HG03565 (cell line): ENCODE data around the gene ARMC2.
"Not testable (repeated sequence)": the region's sequence is repeated elsewhere in the genome, so short reads cannot be mapped to it uniquely, and the experiment has no call there.

Experiments
- ATAC-seq: cut with Tn5 transposase; IDR thresholded peaks from one replicate; pipeline ENCODE4 v1.9.1; 2021; ENCODE audit warnings: mild to moderate bottlenecking, moderate library complexity; ENCODE audit not compliant: unreplicated experiment

Gene ARMC2

DNA sequence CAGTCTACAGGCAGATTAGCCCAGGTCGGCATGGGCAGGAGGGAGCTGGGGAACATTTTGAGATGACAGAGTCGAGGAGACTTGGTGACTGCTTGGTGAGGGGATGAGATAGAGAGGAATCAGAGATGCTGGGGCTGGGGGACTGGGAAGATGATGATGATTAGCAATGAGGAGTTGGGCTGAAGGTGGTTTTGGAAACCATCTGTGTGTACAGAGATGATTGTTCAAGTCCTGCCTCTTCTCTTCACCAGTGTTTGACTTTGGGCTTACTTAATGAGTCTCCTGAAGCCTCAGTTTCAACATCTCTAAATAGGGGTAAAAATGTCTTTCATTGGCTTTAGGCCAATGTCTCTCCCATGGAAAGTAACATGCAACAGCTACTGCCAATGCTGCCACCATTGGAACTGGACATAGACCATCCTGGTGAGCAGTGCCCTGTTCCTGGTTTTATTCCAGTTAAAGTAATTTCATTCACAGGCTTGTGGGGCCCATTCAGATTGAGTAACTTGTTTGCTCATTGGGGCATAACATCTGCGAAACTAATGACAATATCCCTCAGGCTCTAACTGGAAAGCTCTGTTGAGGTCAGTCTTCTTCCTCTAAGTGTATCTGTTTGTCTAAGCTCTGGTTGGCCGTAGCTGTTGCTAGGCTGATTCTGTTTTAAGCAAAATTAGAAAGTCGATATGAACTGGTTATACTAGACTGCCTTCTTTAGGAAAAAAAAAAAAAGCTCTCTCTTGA, 99.1 kb downstream of the ARMC2 start:
- no peak for ATAC-seq

DNA sequence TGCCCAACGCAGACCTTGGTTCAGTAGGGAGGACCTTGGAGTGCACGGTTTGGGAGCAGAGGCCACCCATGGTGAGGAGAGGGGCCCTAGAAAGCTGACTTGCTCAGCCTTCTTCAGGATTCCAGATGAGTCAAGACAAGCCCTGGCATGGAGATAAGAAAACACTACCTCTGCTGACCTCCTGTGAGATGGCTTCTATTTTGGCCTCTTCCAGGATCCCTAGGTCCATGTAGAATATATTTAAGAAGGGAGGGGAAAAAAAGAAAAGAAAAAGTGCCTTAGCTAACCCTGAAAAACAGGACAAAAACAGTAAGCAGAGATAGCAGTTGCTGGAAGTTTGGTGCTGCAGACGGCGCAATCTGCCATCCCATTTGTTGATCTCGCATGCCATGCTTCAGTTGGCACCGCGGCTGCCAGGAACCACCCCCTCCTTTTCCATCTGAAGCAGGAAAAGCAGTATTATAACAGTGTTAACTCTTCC, 100.0 kb downstream of the ARMC2 start:
- ATAC-seq = no peak

DNA sequence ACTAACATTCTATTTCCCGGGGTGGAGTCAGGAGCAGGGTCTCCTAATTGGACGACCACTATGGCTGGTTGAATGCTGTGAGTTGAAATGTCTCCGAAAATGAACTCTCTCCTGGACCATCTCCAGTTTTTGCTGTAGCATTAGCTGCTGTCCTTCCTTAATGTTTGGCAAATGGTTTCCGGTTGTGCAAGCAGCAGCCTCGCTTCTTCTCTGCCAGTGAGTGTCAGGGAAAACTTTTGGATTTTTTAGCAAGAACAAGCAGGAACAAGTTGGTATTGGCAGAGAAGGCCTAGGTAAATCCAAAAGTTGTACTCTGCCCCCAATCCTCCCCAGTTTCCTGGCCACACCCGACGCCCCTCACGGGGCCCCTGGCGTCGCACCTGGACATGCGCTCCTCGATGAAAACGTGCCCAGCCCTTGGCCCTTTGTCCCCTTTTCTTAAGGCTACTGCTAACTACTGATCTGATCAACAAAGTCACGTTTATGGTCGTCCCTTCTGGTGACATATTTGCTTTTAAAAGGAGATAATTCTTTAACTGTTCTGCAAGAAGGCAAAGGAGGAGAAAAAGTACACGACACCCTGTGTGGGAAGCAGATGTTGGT, 103.2 kb downstream of the ARMC2 start:
- no peak for ATAC-seq

DNA sequence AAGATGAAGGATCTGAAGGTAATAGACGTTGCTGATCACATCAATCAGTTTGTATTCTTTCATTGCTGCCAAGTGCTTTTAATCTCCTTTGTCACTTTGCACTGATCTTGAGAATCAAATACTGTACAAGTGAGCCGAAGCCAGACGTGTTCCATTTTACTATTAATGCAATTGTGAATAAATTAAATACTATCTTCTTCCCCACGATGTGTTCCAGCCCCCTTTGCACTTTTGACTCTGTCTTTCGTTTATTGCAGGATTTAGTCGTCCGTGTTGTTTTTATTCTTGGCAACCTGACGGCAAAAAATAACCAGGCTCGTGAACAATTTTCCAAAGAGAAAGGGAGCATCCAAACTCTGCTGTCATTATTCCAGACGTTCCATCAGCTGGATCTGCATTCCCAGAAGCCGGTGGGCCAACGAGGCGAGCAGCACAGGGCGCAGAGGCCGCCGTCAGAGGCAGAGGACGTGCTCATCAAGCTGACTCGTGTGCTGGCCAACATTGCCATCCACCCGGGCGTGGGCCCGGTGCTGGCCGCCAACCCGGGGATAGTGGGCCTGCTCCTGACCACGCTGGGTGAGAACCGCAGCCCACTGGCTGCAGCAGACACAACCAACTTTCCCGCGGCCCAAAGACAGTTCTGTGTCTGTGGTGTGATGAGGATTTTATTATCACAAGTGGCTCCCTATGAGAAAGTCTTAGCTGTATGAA, 104.7 kb downstream of the ARMC2 start:
- ATAC-seq = no peak

- ATAC-seq = no peak
Observed at GRCh38 chr6:108953681-108954080, 105.5 kb downstream of the ARMC2 start.

DNA sequence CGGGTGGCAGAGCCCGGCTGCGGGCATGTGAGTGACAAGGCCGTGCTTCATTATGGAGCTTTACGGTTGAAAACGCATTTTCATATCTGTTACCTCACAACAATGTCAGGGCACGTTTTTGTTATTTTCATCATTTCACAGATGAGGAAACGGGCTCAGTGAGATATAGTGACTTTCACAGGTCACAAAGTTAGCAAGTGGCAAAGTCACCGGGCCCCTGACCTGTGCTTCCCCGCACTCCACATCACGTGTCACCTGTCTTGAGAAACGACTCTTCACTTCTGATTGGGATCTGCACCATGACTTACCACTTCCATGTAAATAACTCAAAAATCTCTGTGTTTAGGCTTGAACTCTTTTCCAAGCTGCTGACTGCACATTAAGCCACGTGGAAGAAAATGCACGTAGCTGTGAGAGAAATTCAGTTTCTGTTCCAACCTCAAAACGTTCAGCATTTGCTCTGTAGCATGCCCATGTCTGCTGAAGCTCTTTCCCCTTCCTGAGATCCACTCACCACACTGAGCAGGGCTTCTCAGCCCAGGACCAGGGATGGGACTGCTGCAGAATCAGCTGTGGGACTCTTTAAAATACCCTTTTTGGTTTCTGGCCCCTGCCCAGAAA, 107.2 kb downstream of the ARMC2 start:
- ATAC-seq = no peak

DNA sequence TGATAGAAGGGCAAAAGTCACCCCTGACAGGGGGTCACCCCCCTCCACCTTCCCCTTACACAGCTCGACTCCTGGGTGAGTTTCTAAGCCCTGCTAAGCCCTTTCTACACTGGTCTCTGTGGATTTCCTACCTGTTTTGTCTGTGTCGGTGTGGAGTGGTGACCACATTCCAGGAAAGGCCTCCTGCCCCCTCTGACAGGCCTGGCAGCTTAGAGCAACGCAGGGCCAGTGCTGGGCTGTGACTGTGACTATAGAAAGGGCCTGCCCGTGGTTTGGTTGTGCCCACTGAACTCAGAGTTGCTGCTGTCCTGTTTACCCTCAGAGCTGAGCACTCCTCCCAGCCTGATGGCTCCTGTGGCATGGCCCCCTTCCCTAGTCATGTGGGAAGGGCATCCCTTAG, 109.0 kb downstream of the ARMC2 start:
- no peak for ATAC-seq

- ATAC-seq = no peak
Observed at GRCh38 chr6:108958900-108959770, 110.9 kb downstream of the ARMC2 start.

DNA sequence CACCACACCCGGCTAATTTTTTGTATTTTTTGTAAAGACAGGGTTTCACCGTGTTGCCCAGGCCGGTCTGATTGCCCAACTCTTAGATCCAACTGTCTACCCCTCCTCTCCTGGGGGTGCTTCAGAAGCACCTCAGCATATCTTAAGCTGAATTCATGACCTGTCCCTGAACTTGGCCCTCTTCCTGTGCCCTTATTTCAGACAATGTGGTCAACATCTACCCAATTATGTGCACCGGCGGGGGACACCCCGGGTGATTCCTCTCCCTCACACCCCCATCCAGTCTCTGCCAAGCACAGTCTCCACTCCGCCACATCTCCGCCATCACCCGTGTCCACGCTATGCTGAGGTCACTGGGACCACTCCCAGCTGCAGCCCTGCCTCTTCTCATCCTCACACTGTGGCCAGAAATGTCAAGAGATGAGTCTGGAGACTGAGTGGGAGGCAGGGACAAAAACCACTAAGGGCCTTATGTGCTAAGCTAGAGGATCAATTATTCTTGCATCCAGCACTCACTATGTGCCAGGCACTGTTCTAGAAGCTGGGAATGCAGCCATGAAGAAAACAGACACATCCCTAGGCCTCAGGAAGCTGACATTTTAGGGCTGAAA, 111.9 kb downstream of the ARMC2 start:
- no peak for ATAC-seq

DNA sequence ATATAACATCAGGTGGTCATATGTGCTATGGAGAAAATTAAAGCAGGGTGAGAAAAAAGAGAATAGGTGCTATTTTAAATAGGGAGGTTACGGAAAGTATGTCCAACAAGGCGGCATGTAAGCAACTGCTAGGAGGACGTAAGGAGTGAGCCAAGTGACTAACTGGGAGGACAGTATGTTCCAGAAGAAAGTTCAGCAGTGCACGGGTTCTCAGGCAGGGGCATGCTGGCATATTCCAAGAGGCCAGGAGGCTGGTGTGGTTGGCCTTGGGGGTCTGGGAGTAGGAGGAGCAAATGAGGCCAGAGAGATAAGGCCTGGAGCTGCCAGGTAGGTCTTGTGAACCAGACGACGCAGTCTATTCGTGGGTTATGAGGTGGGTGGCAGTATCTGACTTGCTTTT, 112.4 kb downstream of the ARMC2 start:
- no peak for ATAC-seq

GRCh38 chr6:108961077-108961476, 112.9 kb downstream of the ARMC2 start:
- no peak for ATAC-seq

DNA sequence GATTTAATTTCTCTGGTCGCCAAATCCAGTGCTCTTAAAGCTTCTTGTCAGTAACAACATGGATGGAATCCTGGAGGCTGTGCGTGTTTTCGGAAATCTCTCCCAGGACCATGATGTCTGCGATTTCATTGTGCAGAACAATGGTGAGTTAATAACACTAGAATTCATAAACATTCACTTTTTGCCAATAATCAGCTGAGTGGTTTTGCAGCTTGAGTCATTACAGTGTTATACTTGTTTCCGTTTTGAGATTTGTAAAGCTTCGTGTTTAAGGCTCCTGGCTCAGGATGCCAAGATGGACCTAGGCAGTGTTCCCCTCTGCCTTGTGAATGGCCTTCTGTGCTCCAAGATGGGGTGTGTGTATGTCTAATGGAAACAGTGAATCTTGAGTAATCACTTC, 113.8 kb downstream of the ARMC2 start:
- ATAC-seq = no peak

- ATAC-seq = no peak
Observed at GRCh38 chr6:108966251-108966650, 118.0 kb downstream of the ARMC2 start.

GRCh38 chr6:108966855-108967755, 118.9 kb downstream of the ARMC2 start:
- no peak for ATAC-seq

DNA sequence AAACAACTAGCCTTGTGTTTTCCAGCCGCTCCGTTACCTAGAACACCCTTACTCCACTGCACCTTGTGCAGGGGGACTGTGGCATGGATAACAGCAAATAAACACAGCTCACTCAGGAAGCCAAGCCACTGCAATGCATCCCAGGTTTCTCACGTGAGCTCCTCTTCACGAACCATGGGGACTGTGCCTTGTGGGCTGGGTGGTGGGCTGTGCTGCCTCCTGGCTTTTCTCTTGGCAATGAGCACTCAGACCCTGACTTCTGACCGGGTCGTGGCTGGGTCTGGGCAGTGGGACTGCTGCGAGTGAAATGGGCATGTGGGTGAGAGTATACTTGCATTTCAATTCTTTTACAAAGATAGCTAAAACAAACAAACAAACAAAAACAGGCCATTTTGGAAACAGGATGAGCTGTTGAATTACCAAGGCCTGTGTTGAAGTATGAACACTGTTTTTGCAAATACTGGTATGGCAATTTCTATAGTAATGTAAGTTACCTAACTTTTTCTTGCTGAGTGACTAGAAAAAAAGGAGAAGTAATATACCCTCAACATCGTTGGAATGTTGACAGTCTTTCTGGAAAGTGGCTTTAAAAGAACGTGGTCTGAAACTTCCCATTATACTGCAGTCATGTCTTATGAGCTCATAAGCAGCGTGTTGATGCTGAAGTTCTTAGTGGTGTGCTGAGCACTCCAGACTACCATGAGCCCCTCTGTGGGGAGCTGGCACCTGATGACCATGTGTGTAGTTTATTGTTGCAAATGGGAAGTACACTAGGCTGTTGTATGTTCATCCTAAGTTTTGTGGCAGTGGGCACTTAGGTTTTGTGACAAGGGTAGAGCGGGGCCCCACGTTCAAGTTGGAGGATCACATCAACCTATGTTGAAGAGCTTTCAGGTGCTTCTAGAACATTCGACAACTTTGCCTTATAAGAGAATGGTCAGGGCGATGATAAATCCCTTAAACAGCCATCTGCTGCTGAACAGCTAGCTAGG, 120.4 kb downstream of the ARMC2 start:
- ATAC-seq = no peak

DNA sequence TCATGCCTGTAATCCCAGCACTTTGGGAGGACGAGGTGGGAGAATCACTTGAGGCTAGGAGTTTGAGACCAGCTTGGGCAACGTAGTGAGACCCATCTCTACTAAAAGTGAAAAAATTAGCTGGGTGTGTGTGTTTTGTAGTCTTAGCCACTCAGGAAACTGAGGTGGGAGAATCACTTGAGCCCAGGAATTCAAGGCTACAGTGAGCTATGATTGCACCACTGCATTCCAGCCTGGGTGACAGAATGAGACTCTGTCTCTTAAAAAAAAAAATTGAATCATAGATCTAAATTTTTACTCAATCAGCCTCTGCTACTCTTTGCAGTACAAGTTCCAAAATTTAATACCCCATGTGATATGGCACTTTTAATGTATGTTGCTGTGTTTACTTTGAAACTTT, 121.6 kb downstream of the ARMC2 start:
- ATAC-seq = no peak

GRCh38 chr6:108974201-108974600, 126.0 kb downstream of the ARMC2 start:
- ATAC-seq = no peak

GRCh38 chr6:108978638-108979037, 130.4 kb downstream of the ARMC2 start:
- ATAC-seq = not testable (repeated sequence)
